CD4-positive, alpha-beta T cell treated with Interleukin-6 for 4 hours (primary cell): Measurements from ENCODE around the gene ZKSCAN4.
A peak's percentile ranks its signal among the peaks of the same experiment; 100 is the strongest.

Experiments
- DNase-seq: peaks from one replicate; pipeline ENCODE4 v3.0.0-alpha.2; 2020; ENCODE audit warnings: mixed read lengths

ZKSCAN4 gene

DNA sequence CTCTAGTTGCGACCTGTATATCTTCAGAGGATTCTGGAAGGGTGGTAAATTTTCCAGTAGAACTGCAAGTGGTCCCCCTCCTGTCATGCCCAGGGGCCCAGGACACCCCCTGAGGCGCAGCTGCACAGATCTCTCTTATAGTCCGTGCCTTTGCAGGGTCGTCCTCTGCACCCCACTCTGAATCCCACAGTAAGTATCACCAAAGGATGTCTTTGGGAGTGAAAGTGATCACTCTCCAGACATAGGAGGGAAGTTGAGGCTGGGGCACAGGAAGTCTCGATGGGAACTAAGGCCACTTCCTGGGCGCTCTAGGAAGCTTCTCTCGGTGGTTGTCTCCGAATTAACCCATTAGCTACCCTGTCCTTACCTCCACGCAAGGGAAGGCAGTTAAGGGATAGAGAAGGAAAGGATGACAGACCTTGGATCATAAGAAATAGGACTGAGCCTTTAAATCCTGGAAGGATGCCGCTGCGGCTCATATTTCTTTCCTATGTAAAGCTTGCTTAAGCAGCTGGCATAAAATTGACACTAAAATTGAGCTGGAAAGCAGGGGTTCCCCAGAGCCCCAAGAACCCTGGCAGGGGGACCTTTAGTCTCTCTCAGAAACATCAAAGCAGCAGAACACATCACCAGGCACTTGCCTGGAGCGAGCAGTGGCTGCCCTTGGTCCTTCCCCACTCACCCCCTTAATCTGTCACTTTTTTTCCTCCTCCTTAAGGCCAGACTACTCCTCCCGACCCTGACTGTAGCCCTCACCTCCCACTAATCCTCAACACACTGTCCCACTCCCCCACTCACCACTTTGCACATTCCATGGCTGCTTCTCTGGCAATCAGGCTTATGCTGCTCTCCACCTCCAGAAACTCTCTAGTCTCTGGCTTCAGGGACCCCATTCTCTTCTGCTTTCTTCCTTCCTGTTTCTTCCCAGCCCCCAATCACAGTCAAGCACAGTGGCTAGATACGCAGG is at the start of gene ZKSCAN4:
Gene ZKSCAN4 (minus strand): TSS at position 261 of the 967 bp plus-strand sequence. CDS start 289 bp downstream, outside the sequence.
- DNase-seq, result peak; percentile 88

DNA sequence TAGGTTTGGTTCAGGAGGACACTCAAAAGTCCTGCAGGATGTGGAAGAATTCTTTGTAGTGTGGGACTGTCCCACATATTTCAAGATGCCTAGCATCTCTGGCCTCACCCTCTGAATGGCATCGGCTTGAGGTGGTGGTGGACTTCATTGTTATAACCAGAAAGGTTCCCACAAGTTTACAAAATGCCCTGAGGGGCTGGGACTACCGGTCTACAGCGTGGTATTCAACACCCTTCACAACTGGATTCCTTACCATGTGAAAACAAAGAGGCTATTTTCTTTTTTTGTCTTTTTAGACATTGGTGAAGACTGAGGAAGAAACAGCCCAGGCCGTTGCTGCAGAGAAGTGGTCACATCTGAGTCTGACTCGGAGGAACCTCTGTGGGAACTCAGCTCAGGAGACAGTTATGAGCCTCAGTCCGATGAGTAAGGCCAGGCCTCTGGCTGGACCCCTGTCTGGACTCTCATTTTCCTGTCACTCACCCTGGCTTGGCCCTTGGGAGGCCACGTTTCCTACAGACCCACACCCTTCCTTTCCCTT is 44.5 kb upstream of the ZKSCAN4 start:
- DNase-seq, result no peak

GRCh38 chr6:28295326-28295725 is 43.3 kb upstream of the ZKSCAN4 start:
- no peak for DNase-seq

- no peak for DNase-seq
These were observed 39.5 kb upstream of the ZKSCAN4 start for GRCh38 chr6:28291573-28291972.

DNA sequence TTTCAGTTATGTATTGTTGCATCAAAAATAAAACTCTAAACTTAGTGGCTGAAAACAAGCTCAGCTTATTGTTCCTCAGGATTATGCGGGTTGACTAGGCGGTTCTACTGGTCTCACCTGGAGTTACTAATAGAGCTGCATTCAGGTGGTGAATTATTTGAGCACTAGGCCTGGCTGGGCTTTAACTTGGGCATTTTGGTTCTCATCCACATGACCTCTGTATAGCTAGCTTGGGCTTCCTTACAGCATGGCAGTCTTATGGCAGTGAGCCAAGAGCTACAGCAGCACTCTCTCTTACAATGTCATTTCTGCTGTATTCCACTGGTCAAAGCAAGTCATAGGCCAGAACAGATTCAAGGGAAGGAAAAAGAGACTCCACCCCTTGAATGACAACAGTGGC is 30.9 kb upstream of the ZKSCAN4 start:
- DNase-seq, result no peak

GRCh38 chr6:28281288-28282064 is 29.4 kb upstream of the ZKSCAN4 start, which contains the start of gene PGBD1:
TSS of gene PGBD1 (plus strand) at chr6:28281572. CDS start at chr6:28283814, 2,242 bp downstream.
- DNase-seq, result peak; percentile 45

- DNase-seq, result no peak
These were observed 28.7 kb upstream of the ZKSCAN4 start for GRCh38 chr6:28280595-28281287.

DNA sequence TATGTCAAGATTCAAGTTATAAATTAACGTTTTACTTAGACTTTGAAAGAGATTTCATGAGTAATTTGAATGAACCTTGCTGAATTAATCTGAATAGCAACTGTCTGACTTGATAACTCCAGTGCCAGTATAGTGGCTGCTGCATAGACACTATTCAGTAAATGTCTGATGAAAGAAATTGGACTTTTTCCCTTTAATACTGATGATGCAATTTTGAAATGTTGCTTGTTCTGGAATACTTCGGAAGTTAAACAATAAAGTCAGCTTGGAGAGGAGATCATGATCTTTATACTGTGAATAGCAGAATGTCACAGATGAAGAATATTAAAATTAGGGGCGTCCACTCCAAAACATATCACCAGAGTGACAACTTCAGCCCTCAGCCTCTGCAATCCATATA is 25.7 kb upstream of the ZKSCAN4 start:
- no peak for DNase-seq

- DNase-seq, result no peak
These were observed 22.8 kb upstream of the ZKSCAN4 start for GRCh38 chr6:28274888-28275287.

GRCh38 chr6:28269492-28269891 is 17.4 kb upstream of the ZKSCAN4 start:
- no peak for DNase-seq

DNA sequence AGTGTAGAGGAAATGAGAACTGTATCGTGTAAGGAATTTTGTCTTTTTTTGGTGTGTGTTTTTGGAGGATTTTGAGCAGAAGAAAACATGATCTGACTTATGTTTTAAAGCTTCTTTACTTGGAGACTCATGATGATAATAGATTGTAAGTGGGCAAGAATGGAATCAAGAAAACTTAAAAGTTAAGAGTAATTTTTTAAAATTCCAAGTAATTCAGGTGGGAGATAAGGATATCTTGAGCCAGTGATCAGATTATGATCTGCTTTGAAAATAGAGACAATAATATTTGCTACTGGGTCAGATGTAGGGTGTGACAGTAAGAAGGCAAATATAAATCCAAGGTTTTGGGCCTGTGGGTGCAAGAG is 15.6 kb upstream of the ZKSCAN4 start:
- DNase-seq, result no peak

GRCh38 chr6:28266962-28267694 is 15.1 kb upstream of the ZKSCAN4 start, which contains the start of gene ZSCAN26:
TSS of gene ZSCAN26 (plus strand) at chr6:28267143. CDS start at chr6:28271920, 4,777 bp downstream.
- DNase-seq, result peak; percentile 85

DNA sequence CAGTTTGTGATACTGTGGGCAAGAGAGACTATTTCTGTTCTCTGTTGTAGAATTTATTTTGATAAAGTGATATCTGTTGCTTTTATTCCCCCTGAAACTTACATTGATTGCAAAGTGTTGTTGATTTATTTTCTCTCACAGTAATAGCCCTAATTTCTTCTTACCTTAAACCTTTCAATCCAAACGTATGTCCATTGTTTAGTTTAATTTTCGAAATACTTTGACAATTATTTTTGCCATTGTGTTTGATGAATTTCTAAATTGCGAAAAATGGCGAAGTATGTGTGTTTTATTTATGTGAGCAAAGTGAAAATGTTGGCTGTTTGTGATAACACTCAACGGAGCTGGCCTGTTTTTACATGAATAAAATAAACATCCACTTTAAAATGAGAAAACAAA is 14.5 kb upstream of the ZKSCAN4 start:
- DNase-seq, result no peak

GRCh38 chr6:28264834-28265401 is 12.8 kb upstream of the ZKSCAN4 start:
- no peak for DNase-seq

GRCh38 chr6:28263922-28264321 is 11.9 kb upstream of the ZKSCAN4 start:
- DNase-seq, result no peak

- peak; percentile 62 for DNase-seq
These were observed 7.1 kb upstream of the ZKSCAN4 start, which contains the start of gene NKAPL for GRCh38 chr6:28258877-28259777. TSS of gene NKAPL (plus strand) at chr6:28259297. CDS start at chr6:28259372, 75 bp downstream.

DNA sequence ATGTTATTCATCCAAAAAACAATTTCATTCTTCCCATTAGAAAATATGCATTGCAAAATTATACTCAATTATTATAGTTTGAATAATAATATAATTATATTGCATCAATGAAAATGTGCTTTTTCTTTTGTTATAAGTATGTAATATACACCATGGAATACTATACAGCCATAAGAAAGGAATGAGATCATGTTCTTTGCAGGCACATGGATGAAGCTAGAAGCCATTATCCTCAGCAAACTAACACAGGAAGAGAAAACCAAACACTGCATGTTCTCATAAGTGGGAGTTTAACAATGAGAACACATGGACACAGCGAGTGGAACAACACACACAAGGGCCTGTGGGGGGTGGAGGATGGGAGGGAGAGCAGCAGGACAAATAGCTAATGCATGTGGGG is 5.0 kb upstream of the ZKSCAN4 start:
- DNase-seq, result no peak

GRCh38 chr6:28254121-28254519 is 2.1 kb upstream of the ZKSCAN4 start:
- DNase-seq, result no peak

DNA sequence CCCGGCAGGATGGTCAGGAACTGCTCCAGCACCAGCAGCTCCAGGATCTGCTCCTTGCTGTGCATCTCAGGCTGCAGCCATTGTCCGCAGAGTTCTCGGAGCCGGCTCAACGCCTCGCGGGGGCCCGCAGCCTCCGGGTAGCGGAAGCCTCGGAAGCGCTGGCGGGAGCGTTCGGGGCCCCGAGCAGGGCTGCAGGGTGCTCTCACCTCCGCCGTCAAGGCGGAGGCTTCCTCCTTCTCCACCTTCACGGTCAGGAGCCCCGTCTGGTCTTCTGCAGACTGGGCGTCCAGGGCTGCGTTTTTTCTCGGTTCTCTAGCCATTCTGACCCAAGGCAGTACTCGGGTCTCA is 434 bp downstream of the ZKSCAN4 start:
- DNase-seq, result peak; percentile 46

GRCh38 chr6:28250747-28251146 is 1.3 kb downstream of the ZKSCAN4 start:
- no peak for DNase-seq
